Mucosa of rectum (tissue), 2 donors: ENCODE results near the gene TMPO.
A peak's percentile ranks its signal among the peaks of the same experiment; 100 is the strongest.
"Not testable (repeated sequence)": the region's sequence is repeated elsewhere in the genome, so short reads cannot be mapped to it uniquely, and the experiment has no call there.

Experiments
- H3K27ac ChIP-seq, 2 donors: one replicate each; pipeline ENCODE4 v1.7.0; 2013; ENCODE audit warnings: inconsistent platforms in 2 of 2, low read depth in 2 of 2, low read length in 2 of 2
- H3K27me3 ChIP-seq, 2 donors: one replicate each; pipeline ENCODE4 v1.7.0; 2013; ENCODE audit warnings: low read length in 2 of 2; ENCODE audit not compliant: control insufficient read depth in 2 of 2, insufficient read depth in 2 of 2
- H3K36me3 ChIP-seq, 2 donors: one replicate each; pipeline ENCODE4 v1.7.0; 2013; ENCODE audit warnings: low read length in 2 of 2; ENCODE audit not compliant: control insufficient read depth in 2 of 2, insufficient read depth in 2 of 2
- H3K4me1 ChIP-seq, 2 donors: one replicate each; pipeline ENCODE4 v1.7.0; 2013; ENCODE audit warnings: low read length in 2 of 2, mild to moderate bottlenecking in 1 of 2; ENCODE audit not compliant: control insufficient read depth in 2 of 2, insufficient read depth in 2 of 2
- H3K4me3 ChIP-seq, 2 donors: one replicate each; pipeline ENCODE4 v1.7.0; 2013; ENCODE audit warnings: low read length in 2 of 2
- H3K9ac ChIP-seq, 2 donors: one replicate each; pipeline ENCODE4 v1.7.0; 2013; ENCODE audit warnings: low read length in 2 of 2, low read depth in 1 of 2, mild to moderate bottlenecking in 1 of 2
- H3K9me3 ChIP-seq, 2 donors: one replicate each; pipeline ENCODE4 v1.7.0; 2013; ENCODE audit warnings: low read length in 2 of 2; ENCODE audit not compliant: control insufficient read depth in 2 of 2
- donor health status: healthy.
- donor health status: Normal muscosa, but diverticular disease.

The TMPO gene

DNA sequence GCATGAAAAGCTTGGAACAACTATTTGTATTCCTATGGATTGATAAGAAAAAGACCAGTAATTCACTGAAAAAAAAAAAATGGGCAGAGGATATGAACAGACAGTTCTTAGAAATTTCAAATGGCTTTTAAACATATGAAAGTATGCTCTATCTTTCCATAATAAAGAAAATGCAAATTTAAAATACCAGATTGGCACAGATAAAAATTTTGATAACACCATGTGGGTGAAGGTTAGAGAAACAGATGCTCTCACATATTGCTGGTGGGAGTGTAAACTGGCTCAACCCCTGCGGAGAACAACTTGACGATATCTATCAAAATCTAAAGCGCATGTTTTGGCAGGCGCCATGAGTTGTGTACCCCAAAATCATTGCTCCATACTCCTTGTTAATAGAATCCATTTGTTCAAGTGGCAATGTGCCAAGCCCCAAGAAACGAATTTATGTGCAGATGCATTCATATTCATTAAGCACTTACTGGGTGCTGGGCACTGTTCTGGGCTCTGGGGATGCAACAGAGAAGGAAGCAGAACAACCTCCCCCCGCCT lies 29.5 kb upstream of the TMPO start:
- Histone ChIP-seq H3K27ac (no peak overlapping the region), H3K9ac (no peak overlapping the region), H3K4me3 (no peak overlapping the region), H3K36me3 (no peaks in the 10 kb centered on the region), H3K9me3 (no peaks in the 10 kb centered on the region), H3K4me1 (peaks cover 2 to 8% of the 10 kb centered on the region in 2 donors), H3K27me3 (no peaks in the 10 kb centered on the region)

DNA sequence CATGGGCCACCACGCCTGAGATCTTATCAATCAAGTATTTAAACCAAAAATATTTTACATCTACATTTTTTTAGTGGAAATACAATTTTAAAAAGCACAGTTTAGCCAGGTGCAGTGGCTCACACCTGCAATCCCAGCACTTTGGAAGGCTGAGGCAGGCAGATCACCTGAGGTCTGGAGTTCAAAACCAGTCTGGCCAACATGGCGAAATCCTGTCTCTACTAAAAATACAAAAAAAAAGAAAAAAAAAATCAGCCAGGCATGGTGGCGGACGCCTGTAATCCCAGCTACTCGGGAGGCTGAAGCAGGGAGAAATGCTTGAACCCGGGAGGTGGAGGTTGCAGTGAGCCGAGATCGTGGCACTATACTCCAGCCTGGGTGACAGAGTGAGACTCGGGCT lies 27.0 kb upstream of the TMPO start:
- H3K9ac ChIP-seq, H3K36me3 ChIP-seq, H3K4me3 ChIP-seq, H3K27ac ChIP-seq, H3K9me3 ChIP-seq, H3K27me3 ChIP-seq: not testable (repeated sequence)
- peaks cover 4 to 12% of the 10 kb centered on the region in 2 donors for H3K4me1 ChIP-seq

DNA sequence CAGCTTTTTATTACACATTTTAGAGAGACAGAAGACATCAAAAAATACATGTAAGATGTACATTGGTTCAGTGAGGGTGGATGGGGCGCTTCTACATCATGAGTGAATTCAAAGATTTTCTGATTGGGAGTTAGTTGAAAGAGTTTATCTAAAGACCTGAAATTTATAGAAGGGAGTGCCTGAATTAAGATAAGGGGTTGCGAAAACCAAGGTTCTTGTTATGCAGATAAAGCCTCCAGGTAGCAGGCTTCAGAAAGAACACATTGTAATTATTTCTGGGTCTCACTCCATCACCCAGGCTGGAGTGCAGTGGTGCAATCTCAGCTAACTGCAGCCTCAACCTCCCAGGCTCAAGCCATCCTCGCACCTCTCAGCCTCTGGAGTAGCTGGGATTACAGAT lies 26.2 kb upstream of the TMPO start:
- Histone ChIP-seq H3K9me3 (no peaks in the 10 kb centered on the region), H3K36me3 (no peaks in the 10 kb centered on the region), H3K27me3 (no peaks in the 10 kb centered on the region), H3K27ac (no peak overlapping the region), H3K9ac (no peak overlapping the region), H3K4me1 (peaks cover 4 to 12% of the 10 kb centered on the region in 2 donors), H3K4me3 (no peak overlapping the region)

DNA sequence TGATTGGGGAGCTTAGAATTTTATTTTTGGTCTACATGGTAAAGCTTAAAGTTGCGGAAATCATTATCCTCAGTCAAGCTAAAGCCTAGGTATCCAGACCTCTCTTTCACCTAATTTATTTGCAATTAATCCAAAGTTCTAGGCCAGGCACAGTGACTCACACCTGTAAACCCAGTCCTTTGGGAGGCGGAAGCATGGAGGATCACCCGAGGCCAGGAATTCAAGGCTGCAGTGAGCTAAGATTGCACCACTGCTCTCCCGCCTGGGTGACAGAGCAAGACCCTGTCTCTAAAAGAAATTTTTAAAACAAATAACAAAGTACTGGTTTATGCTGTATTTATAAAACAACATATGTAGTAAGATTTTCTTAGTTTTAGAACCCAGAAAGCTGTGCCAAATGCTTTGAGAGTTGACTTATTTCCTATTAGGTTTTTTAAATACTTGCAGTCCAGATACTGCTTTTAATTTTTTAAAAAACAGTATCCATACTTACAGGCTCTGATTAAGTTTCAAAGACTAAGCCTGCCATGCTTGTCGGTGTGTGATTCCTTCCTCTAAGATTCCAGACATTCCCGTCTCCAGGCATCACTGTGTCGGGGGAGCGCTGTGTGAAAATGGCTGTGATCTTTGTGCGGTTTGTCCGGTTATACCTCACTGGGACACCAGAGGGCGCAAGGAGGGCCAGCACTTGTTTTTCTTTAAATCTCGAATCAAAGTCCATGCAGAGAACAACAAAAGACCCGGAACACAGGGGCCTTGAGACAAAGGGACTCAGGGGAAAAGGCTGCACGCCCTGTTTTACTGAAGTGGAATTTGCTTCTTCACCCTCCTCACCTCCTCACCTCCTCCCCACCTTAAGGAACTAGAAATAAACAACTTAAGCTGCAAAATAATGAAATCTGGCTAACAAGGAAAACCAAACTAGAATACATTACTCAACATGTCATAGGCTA lies 24.6 kb upstream of the TMPO start:
- H3K36me3 ChIP-seq, result no peaks in the 10 kb centered on the region
- peaks cover 4 to 12% of the 10 kb centered on the region in 2 donors for H3K4me1 ChIP-seq
- no peaks in the 10 kb centered on the region for H3K27me3 ChIP-seq
- H3K4me3 ChIP-seq, result peak overlapping the region; percentile 37 to 51
- peak overlapping the region; percentile 76 to 79 for H3K27ac ChIP-seq
- no peaks in the 10 kb centered on the region for H3K9me3 ChIP-seq
- peak overlapping the region; percentile 5 to 57 for H3K9ac ChIP-seq

DNA sequence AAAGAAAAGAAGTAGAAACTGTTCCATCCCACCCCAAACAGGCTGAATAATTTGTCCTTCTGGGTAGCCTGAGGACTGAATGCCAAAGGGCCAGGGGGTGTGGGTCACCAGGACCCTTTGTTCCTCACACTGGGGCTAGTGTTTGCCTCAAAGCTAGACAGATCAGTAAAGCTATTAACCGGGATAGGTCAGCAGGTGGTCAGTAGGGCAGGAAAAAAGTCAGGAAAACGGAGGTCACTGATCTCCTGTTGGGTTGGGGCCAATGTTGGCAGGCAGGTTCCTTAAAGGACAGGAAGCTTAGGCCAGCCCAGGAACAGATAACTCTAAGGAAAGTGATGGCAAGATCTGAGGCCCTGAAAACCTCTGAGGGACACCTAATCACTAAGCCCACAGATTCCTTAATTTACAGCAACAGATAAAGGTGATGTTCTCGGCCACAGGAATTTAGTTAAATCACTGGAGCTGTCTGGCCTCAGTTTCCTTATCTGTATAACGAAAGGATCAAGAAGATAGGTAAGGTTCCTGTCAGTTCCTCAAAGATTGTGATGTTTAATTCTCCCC lies 22.7 kb upstream of the TMPO start:
- Histone ChIP-seq H3K9ac (no peak overlapping the region), H3K4me3 (no peak overlapping the region), H3K27ac (no peak overlapping the region), H3K4me1 (peaks cover 4 to 12% of the 10 kb centered on the region in 2 donors), H3K9me3 (no peaks in the 10 kb centered on the region), H3K36me3 (no peaks in the 10 kb centered on the region), H3K27me3 (no peaks in the 10 kb centered on the region)

DNA sequence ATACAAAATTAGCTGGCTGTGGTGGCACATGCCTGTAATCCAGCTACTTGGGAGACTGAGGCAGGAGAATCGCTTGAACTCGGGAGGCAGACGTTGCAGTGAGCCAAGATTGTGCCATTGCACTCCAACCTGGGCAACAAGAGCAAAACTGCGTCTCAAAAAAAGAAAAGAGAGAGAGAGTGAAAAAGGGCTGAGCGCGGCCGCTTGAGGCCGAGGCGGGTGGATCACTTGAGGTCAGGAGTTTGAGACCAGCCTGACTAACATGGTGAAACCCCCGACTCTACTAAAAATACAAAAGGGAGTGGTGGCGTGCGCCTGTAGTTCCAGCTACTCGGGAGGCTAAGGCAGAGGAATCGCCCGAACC lies 14.1 kb upstream of the TMPO start:
- H3K4me3 ChIP-seq, H3K9ac ChIP-seq, H3K9me3 ChIP-seq, H3K27me3 ChIP-seq, H3K36me3 ChIP-seq: not testable (repeated sequence)
- Histone ChIP-seq H3K27ac (peak overlapping the region in 1 of 2 donors; percentile 69), H3K4me1 (peaks cover 2 to 16% of the 10 kb centered on the region in 2 donors)

DNA sequence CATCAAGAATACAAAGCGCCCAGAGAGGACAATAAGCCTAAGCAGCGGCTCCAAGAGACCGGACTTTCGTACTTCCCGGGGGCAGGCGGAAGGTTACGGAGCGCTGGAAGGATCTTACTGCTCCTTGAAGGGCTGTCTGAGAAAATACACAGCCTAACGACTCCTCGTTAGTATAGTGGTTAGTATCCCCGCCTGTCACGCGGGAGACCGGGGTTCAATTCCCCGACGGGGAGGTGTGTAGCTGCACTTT lies 12.1 kb upstream of the TMPO start:
- H3K4me3 ChIP-seq, result peak overlapping the region; percentile 95 to 99
- H3K36me3 ChIP-seq, result no peaks in the 10 kb centered on the region
- H3K4me1 ChIP-seq, result peaks cover 2 to 16% of the 10 kb centered on the region in 2 donors
- H3K9me3 ChIP-seq, result no peaks in the 10 kb centered on the region
- H3K27me3 ChIP-seq, result no peaks in the 10 kb centered on the region
- H3K27ac ChIP-seq, result peak overlapping the region; percentile 98
- peak overlapping the region; percentile 86 to 94 for H3K9ac ChIP-seq

DNA sequence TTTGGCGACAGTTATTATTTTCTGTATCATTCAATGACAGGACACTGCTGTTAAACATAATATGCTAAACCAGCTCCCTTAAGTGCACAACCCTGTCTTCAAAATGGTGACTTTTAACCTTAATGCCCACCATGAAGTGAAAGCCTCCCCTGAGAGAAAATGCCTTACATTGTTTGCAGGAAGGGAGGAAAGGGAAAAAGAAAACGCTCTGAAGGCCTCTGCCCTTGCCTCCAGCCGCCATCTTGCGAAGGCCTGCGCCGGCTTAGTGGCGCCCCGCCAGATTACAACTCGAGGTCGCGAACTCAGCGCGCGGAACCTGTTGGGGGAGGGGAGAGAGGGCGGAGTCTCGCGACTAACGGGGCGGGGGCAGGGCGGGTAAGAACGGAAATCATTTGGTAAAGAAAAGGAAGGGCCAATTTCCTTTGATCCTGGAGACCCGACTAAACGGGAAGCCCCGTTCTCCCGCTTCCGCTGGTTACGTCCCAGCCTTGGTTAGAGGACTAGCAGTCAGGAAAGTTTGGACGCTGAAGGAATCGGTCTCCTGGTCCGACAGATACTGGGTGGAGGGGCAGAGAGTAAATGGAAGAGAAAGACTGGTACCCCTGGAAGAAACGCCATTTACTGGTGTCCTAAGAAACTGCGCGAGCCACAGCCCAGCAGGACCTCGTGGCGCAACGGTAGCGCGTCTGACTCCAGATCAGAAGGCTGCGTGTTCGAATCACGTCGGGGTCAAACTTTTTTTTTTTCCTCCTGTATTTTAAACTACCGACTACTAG lies 11.6 kb upstream of the TMPO start:
- Histone ChIP-seq H3K9me3 (no peaks in the 10 kb centered on the region), H3K27me3 (no peaks in the 10 kb centered on the region), H3K4me3 (peak overlapping the region; percentile 95 to 99), H3K9ac (peak overlapping the region; percentile 86 to 94), H3K27ac (peak overlapping the region; percentile 98), H3K36me3 (no peaks in the 10 kb centered on the region), H3K4me1 (peaks cover 2 to 16% of the 10 kb centered on the region in 2 donors)

DNA sequence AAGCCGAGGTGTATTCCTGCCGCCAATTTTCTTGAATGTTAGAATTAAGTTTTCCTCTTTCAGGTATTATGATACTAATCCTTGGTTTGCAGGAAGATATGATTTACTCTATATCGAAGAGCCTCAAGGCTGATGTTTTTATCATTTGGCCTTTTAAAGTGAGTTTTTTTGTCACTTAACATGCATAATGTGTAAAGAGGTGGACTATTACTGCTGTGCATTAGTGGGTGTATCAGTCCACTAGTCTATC lies 11.1 kb upstream of the TMPO start:
- H3K4me3 ChIP-seq, result peak overlapping the region; percentile 95 to 99
- H3K36me3 ChIP-seq, result no peaks in the 10 kb centered on the region
- H3K9me3 ChIP-seq, result no peaks in the 10 kb centered on the region
- peak overlapping the region; percentile 86 to 94 for H3K9ac ChIP-seq
- H3K4me1 ChIP-seq, result peaks cover 2 to 15% of the 10 kb centered on the region in 2 donors
- H3K27me3 ChIP-seq, result no peaks in the 10 kb centered on the region
- H3K27ac ChIP-seq, result peak overlapping the region; percentile 98

DNA sequence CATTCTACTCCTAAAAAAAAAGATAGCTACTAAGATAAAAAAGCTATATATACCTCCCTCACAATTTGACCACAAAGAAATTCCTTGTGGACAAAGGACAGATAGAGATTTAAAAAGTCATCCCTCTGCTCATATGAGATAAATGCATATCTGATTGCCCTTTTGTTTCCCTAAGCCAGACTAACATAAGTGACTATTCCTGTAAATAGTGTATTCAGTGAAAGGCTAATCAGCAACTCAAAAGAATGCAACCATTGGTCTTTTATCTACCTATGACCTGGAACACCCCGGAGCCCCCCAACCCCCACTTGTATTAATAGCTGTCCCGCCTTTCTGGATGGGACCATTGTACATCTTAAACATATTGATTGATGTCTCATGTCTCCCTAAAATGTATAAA lies 6.3 kb upstream of the TMPO start:
- no peaks in the 10 kb centered on the region for H3K9me3 ChIP-seq
- no peak overlapping the region for H3K9ac ChIP-seq
- H3K27me3 ChIP-seq, result no peaks in the 10 kb centered on the region
- no peaks in the 10 kb centered on the region for H3K36me3 ChIP-seq
- H3K27ac ChIP-seq, result no peak overlapping the region
- peaks cover 5% of the 10 kb centered on the region in 2 donors for H3K4me1 ChIP-seq
- H3K4me3 ChIP-seq, result no peak overlapping the region
